Breast epithelium (tissue), 4 donors: Measurements from ENCODE around the gene TARBP1. TPM values are rescaled to one million over a fixed set of nuclear protein-coding genes. Genes with fewer than 3 reads are reported as not detected.
A peak's percentile ranks its signal among the peaks of the same experiment; 100 is the strongest.

Experiments
- DNase-seq, 2 donors: peaks; one replicate each; pipeline ENCODE4 v3.0.0-alpha.2; 2019; ENCODE audit warnings: low spot score in 2 of 2
- H3K27ac ChIP-seq, 2 donors: fragments of 200-600 bp; sonication (generic) in 1 of 2; one replicate each; pipeline ENCODE4 v1.5.1; 2016 to 2019; ENCODE audit warnings: mild to moderate bottlenecking in 1 of 2
- H3K27me3 ChIP-seq, 2 donors: fragments of 200-600 bp; sonication (generic) in 1 of 2; one replicate each; pipeline versions ENCODE4 v1.5.1 to v1.6.0; 2017 to 2019; ENCODE audit warnings: control low read depth in 1 of 2, mild to moderate bottlenecking in 1 of 2
- H3K36me3 ChIP-seq: fragments of 200-600 bp; one replicate; pipeline ENCODE4 v1.5.1; 2019
- H3K4me1 ChIP-seq, 2 donors: fragments of 200-600 bp; sonication (generic); one replicate each; pipeline ENCODE4 v1.5.1; 2016 to 2019; ENCODE audit warnings: control low read depth in 1 of 2
- H3K4me3 ChIP-seq, 3 donors: fragments of 200-600 bp; sonication (generic); 1 replicate in 2 of 3; 2 replicates in 1 of 3; pipeline ENCODE4 v1.5.1; 2016 to 2019; ENCODE audit warnings: mild to moderate bottlenecking in 3 of 3, moderate library complexity in 2 of 3
- H3K9me3 ChIP-seq, 2 donors: fragments of 200-600 bp; sonication (generic) in 1 of 2; one replicate each; pipeline ENCODE4 v1.5.1; 2016 to 2019; ENCODE audit warnings: control low read depth in 1 of 2
- CTCF ChIP-seq, 3 donors: fragments of 450-650 bp; IDR thresholded peaks; one replicate each; pipeline ENCODE4 v1.5.1; 2016 to 2017; ENCODE audit warnings: antibody characterized with exemption in 3 of 3, mild to moderate bottlenecking in 3 of 3, moderate library complexity in 3 of 3
- POLR2A ChIP-seq: fragments of 450-650 bp; IDR thresholded peaks from one replicate; pipeline ENCODE4 v1.6.1; 2016; ENCODE audit warnings: antibody characterized with exemption, mild to moderate bottlenecking, moderate library complexity
- POLR2AphosphoS5 ChIP-seq, 3 donors: sonication (generic); formaldehyde crosslinking; IDR thresholded peaks; one replicate each; pipeline ENCODE4 v1.6.1; 2017; ENCODE audit warnings: antibody characterized with exemption in 3 of 3
- intact Hi-C: fragments of 100-400 bp; cut with DNase I; formaldehyde crosslinking; loops from one replicate; pipeline ENCODE4 v1.15.1; 2023; ENCODE audit warnings: low total_unique reads
- total RNA-seq, 3 donors: library from RNA; depleted of rRNA; stranded (reverse); fragments of >200 nt; gene quantifications; one replicate each; pipeline ENCODE4 v1.1.0, GENCODE V29; 2016

Gene TARBP1
- total RNA-seq, 3 donors from 2014 or later, result 12.3 to 39.2 (median 32.1) TPM

DNA sequence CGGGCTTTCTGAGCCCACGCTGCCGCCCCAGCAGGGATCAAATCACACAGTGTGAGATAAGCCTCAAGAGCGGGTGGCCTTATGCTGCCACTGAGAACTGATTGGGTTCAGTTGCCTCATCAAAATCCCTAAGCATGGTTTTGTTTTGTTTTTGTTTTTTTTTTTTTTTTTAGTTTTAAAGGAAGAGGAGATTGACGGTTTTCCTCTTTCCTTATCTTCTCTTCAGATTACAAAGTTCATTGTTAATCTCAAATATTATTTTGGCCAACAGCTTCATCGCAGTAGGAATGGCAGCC, 105.1 kb downstream of the TARBP1 start:
- Histone ChIP-seq H3K4me3 (peak overlapping the region; percentile 77 to 84 (median 84)), H3K9me3 (no peaks in the 10 kb centered on the region), H3K4me1 (peaks cover 0 to 8% of the 10 kb centered on the region in 2 donors), H3K36me3 (no peaks in the 10 kb centered on the region), H3K27ac (peak overlapping the region; percentile 95 to 97), H3K27me3 (no peaks in the 10 kb centered on the region)
- TF ChIP-seq POLR2A, result no peak
- TF ChIP-seq CTCF (IDR thresholded peaks at IDR 0.05), result no peak
- TF ChIP-seq POLR2AphosphoS5 (IDR thresholded peaks at IDR 0.05), result no peak
- intact Hi-C loops, result no loop called here
- no peak for DNase-seq

GRCh38 chr1:234373064-234373958, 105.7 kb downstream of the TARBP1 start, which contains the start of gene COA6:
Gene COA6 (plus strand): TSS chr1:234373456. CDS start chr1:234373467, 11 bp downstream.
- H3K27me3 ChIP-seq, result no peaks in the 10 kb centered on the region
- intact Hi-C loops, result no loop called here
- peaks cover 0 to 8% of the 10 kb centered on the region in 2 donors for H3K4me1 ChIP-seq
- peak within 1 kb of the TSS; percentile 95 to 97 for H3K27ac ChIP-seq
- peak within 1 kb of the TSS; percentile 77 to 84 (median 84) for H3K4me3 ChIP-seq
- no peaks in the 10 kb centered on the region for H3K36me3 ChIP-seq
- peak; percentile 81 to 87 for DNase-seq
- TF ChIP-seq CTCF (IDR thresholded peaks at IDR 0.05) (no peak), POLR2AphosphoS5 (IDR thresholded peaks at IDR 0.05) (peak; percentile 91 to 95 (median 92)), POLR2A (peak; percentile 60)
- no peaks in the 10 kb centered on the region for H3K9me3 ChIP-seq

DNA sequence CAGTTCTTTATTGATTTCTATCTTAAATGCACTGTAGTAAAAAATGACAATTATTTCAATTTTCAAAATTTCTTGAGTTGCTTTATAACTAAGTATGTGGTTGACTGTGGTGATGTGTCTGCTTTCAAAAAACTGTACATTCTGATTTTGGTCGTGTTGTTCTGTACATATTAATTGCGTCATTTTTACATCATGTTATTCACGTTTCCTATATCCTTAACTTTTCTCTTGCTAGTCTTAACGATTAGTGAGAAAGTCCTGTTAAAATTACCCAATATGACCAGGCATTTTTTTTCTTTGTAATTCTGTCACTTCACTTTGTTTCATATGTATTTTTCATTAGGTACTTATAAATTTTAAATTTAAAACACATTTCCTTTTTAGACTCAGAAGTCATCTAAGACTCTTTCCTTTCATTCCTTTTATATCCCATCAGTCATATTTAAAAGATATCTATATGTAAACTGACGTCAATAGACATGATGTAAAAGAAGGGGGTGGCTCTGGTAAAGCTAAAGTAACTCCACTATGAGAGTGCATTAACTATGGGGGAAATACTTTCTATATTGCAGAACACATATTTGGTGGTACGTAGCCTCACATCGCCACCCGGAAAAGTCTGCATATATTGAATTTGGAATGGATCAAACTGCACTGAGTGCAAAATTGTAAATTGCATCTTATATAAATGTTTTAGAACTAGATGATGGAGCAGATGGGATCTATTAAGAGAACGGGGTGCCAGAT, 106.8 kb downstream of the TARBP1 start:
- Histone ChIP-seq H3K27me3 (no peaks in the 10 kb centered on the region), H3K36me3 (no peaks in the 10 kb centered on the region), H3K9me3 (no peaks in the 10 kb centered on the region), H3K27ac (peak overlapping the region in 1 of 2 donors; percentile 95), H3K4me1 (peaks cover 0 to 8% of the 10 kb centered on the region in 2 donors), H3K4me3 (peak overlapping the region; percentile 77 to 84 (median 84))
- DNase-seq, result no peak
- intact Hi-C loops, result no loop called here
- TF ChIP-seq POLR2A (no peak), POLR2AphosphoS5 (IDR thresholded peaks at IDR 0.05) (no peak), CTCF (IDR thresholded peaks at IDR 0.05) (no peak)

DNA sequence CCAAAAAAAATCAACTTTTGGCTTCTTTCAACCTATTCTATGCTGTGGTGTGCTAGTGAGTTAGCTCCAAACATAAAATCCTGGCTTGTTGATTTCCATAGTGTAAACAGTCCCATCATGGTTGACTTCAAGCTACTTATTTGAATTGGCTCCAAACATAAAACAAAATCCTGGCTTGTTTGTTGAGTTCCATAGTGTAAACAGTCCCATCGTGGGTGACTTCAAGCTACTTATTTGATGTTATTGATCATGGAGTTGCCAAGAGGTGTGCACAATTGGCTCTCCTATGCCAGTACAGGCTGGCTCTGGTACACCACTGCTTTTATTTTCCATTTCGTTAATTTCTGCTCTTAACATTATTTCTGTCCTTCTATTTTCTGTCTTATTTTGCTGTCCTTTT, 107.6 kb downstream of the TARBP1 start:
- Histone ChIP-seq H3K9me3 (no peaks in the 10 kb centered on the region), H3K27ac (no peak overlapping the region), H3K36me3 (no peaks in the 10 kb centered on the region), H3K4me3 (no peak overlapping the region), H3K4me1 (peaks cover 0 to 8% of the 10 kb centered on the region in 2 donors), H3K27me3 (no peaks in the 10 kb centered on the region)
- no peak for TF ChIP-seq POLR2A
- TF ChIP-seq CTCF (IDR thresholded peaks at IDR 0.05), result no peak
- TF ChIP-seq POLR2AphosphoS5 (IDR thresholded peaks at IDR 0.05), result no peak
- no peak for DNase-seq
- intact Hi-C loops, result no loop called here

DNA sequence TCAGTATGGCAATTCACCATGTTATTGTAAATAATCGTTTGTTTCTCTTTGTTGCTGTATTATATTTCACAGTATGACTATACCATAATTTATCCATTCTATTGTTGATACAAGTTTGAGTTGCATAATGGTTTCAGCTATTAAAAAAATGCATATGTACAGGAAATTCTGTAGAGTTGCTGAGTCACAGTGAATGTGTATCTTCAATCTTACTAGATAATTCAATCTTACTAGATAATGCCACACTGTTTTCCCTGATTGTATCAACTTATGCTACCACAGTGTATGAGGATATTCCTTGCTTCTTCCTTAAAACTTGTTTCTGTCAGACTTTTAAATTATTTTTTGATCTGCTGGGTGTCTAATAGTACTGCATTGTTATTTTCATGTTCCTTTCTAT, 109.2 kb downstream of the TARBP1 start:
- Histone ChIP-seq H3K4me1 (peaks cover 0 to 7% of the 10 kb centered on the region in 2 donors), H3K4me3 (no peak overlapping the region), H3K27ac (no peak overlapping the region), H3K9me3 (no peaks in the 10 kb centered on the region), H3K36me3 (no peaks in the 10 kb centered on the region), H3K27me3 (no peaks in the 10 kb centered on the region)
- no peak for DNase-seq
- intact Hi-C loops, result no loop called here
- TF ChIP-seq CTCF (IDR thresholded peaks at IDR 0.05) (no peak), POLR2AphosphoS5 (IDR thresholded peaks at IDR 0.05) (no peak), POLR2A (no peak)
